Measurements from ENCODE around the gene POLD4.

Gene POLD4

GRCh38 chr11:67314218-67314617, 39.1 kb downstream of the POLD4 start:
- no peak for DNase-seq (ENCODE audit: low read depth)

GRCh38 chr11:67313125-67313890, 40.0 kb downstream of the POLD4 start:
- DNase-seq (ENCODE audit: low read depth) = no peak

- no peak for DNase-seq (ENCODE audit: low read depth)
Measured at GRCh38 chr11:67312187-67313021, 40.9 kb downstream of the POLD4 start.

- no peak for DNase-seq (ENCODE audit: low read depth)
Measured at GRCh38 chr11:67311556-67312082, 41.7 kb downstream of the POLD4 start.

GRCh38 chr11:67311051-67311555, 42.2 kb downstream of the POLD4 start:
- no peak for DNase-seq (ENCODE audit: low read depth)

GRCh38 chr11:67310246-67311050, 42.9 kb downstream of the POLD4 start:
- no peak for DNase-seq (ENCODE audit: low read depth)

- no peak for DNase-seq (ENCODE audit: low read depth)
Measured at GRCh38 chr11:67309661-67310061, 43.7 kb downstream of the POLD4 start.

- DNase-seq (ENCODE audit: low read depth) = no peak
Measured at GRCh38 chr11:67309166-67309565, 44.2 kb downstream of the POLD4 start.

- no peak for DNase-seq (ENCODE audit: low read depth)
Measured at GRCh38 chr11:67308031-67308866, 45.1 kb downstream of the POLD4 start.

- DNase-seq (ENCODE audit: low read depth) = no peak
Measured at GRCh38 chr11:67307545-67308001, 45.8 kb downstream of the POLD4 start.

GRCh38 chr11:67306769-67307544, 46.4 kb downstream of the POLD4 start:
- no peak for DNase-seq (ENCODE audit: low read depth)

GRCh38 chr11:67304511-67305113, 48.7 kb downstream of the POLD4 start:
- DNase-seq (ENCODE audit: low read depth) = no peak

- no peak for DNase-seq (ENCODE audit: low read depth)
Measured at GRCh38 chr11:67303835-67304411, 49.4 kb downstream of the POLD4 start.

GRCh38 chr11:67303132-67303834, 50.1 kb downstream of the POLD4 start, which contains the start of gene SSH3:
Gene SSH3, plus strand, starts transcription at chr11:67303530. Its CDS starts 96 bp downstream, at chr11:67303626.
- peak; percentile 57 for DNase-seq (ENCODE audit: low read depth)

GRCh38 chr11:67302571-67303131, 50.7 kb downstream of the POLD4 start:
- DNase-seq (ENCODE audit: low read depth) = peak; percentile 64

- peak; percentile 91 for DNase-seq (ENCODE audit: low read depth)
Measured at GRCh38 chr11:67301951-67302516, 51.3 kb downstream of the POLD4 start.

- DNase-seq (ENCODE audit: low read depth) = no peak
Measured at GRCh38 chr11:67301313-67301921, 51.9 kb downstream of the POLD4 start.

All from iris pigment epithelial cell (primary cell).